ENCODE data around the gene HTR6.
"Not testable (repeated sequence)": the region's sequence is repeated elsewhere in the genome, so short reads cannot be mapped to it uniquely, and the experiment has no call there.

Gene HTR6

DNA sequence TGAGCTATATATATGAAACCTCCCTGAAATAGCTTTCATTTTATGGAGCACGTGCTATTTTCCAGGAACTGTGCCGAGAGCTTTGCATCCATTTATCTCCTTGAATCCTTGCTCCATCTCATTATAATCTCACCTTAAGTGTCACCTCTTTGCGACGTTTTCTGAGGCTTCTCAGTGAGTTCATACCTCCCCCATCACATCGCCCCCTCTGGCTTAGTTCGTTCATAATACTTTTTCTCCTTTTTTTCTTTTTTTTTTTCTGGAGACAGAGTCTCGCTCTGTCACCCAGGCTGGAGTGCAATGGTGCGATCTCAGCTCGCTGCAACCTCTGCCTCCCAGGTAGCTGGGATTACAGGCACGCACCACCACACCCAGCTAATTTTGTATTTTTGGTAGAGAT is 25.4 kb upstream of the HTR6 start:
- not testable (repeated sequence) for DNase-seq (ENCODE audit: low read depth in 2 of 2)

DNA sequence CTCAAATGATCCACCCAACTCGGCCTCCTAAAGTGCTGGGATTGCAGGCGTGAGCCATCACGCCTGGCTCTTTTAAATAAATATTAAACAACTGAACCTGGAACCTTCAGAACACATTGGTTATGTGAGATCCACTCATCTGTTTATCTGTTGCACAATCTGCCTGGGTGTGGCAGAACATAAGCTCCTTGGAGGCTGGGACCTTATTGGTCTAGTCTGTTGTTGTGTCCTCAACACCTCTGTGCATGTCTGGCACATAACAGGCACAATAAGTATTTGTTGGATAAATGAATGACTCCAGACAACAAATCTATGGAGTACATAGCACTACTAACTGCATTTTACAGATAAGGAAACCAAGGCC is 24.7 kb upstream of the HTR6 start:
- DNase-seq (ENCODE audit: low read depth in 2 of 2), result no peak

DNA sequence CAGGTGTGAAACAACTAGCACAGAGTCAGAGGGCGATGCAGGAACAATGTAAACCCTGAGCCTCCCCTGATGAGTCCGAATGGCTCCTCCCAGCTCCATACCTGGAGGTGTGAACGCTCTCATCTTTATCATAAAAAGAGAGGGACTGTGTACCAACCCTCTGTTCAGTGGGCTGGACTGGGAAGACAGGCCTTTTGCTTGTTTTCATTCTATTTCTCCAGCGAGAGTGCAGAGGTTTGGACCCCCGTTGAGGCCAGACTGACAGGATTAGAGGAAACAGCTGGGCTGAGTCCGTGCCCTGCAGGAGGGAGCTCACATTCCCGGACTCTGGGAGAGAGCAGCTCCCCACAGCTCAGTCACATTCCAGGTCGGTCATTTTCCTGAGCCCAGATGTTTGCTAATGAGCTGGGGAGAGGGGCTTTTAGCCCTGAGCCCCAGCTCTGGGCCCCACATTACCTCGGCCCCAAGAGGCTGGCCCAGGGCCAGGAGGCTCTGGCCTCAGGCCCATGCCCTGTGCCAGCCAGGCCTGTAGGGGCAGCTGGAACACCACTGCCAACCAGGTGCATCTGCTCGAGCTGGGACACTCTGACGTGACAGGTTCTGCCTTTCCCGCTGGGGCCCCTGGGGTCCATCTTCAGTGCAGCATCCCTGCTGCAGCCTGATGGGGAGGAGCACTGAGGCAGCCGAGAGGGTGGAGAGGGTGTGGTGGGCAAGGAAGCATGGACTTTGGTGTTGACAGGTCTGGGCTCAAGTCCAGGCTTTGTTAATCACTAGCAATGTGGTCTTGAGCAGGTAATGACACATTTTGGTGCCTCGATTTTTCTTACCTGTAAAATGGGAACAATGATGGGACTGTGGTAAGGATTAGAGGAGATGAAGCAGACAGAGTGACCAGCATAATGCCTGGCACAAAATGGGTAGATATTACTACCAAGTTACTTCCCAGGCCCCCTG is 24.0 kb upstream of the HTR6 start:
- DNase-seq (ENCODE audit: low read depth in 2 of 2), result no peak

DNA sequence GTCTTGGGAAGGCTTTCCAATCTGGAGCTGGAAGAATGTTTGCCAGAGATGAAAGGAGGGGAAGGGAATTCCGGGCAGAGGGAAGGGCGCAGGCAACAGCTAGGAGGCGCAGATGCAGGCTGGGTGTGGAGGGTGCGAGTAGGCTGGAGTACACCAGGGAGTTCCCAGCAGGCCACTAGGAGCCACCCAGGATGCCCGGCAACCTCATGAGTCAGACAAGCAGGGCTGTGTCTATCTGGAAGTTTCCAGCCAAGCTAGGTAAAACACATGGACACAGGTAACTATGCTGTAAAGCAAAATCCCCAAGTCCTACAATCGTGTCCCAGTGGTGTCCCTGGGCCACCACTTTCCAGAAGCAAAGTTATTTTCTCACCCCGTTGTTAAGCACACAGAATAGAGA is 21.6 kb upstream of the HTR6 start:
- DNase-seq (ENCODE audit: low read depth in 2 of 2), result no peak

- DNase-seq (ENCODE audit: low read depth in 2 of 2), result peak; percentile 66 to 67
These were observed 20.9 kb upstream of the HTR6 start, which contains the start of gene NBL1 for GRCh38 chr1:19643602-19644394. Gene NBL1 (plus strand): TSS chr1:19644311. CDS start chr1:19655031, 10,720 bp downstream.

GRCh38 chr1:19644395-19644680 is 20.3 kb upstream of the HTR6 start:
- DNase-seq (ENCODE audit: low read depth in 2 of 2), result no peak

DNA sequence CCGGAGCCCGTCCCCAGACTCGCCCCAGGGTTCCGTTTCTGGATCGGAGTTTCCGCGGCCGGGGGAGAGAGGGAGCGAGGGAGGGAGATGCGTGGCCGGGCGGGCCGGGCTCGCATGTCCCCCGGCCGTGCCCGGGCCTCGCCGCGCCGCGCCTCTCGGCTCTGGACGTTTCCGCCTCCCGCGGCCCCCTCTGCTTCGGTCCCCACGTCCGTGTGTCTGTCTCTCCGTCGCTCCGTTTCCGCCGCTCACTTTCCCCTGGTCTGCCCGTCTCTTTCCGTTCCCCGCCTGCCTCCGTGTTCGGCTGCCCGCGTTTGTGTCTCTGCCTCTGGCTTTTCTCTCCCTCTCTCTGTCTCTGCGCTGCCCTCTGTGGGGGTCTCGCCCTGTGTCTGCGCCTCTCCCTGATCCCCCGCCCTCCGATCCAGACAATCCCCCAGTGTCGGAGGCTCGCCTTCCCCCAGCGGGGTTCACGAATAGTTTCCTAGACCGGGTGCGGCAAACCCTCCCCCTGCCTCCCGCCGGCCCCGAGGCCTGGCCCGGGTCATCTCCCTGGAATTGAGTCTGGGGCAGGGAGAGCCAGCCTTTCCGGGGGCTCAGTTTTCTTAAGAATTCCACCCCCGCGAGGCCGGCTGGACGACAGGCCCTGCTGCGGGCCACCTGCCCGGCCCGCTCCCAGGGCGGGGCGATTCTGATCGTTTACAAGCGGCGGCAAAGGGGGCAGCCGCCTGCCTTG is 19.8 kb upstream of the HTR6 start:
- peak in 1 of 2 donors; percentile 36 for DNase-seq (ENCODE audit: low read depth in 2 of 2)

DNA sequence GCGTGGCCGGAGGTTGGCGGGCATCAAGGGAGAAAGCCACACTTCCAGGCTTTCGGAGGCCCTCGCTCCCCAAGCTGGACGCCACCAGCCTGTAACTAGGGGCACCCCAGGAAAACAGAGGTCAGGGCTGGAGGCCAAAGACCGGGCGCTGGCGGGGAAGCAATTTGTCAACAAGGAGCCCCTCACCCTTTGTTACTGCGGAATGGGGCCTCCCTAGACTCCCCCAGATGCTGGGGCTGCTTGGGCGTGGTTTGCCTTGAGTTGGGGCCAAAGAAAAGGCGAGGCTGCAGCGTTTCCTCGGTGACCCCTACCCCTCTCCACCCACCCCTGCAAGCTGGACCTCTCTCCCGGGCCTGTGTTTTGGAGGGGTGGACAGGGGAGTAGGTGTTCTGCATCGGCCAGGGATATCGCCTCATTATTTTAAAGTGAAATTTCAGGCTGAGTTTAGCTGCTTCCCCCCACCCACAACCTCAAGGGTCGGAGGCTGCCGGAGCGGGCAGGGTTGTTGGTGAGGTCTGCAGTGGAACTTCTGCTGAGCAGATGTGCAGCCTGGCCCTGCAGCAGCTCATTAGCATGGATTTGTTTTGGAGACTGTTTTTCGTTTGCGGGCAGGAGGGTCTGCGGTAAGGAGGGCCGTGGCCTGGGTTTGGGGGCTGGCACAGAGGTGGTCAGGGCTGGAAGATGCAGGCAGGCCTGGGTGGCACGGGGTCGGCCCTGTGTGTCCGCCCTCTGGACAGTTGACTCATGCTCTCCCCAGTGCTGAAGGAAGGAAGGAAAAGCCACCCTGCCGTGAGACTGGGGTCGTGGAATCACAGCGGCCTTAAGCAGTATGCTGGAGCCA is 19.0 kb upstream of the HTR6 start:
- DNase-seq (ENCODE audit: low read depth in 2 of 2), result no peak

DNA sequence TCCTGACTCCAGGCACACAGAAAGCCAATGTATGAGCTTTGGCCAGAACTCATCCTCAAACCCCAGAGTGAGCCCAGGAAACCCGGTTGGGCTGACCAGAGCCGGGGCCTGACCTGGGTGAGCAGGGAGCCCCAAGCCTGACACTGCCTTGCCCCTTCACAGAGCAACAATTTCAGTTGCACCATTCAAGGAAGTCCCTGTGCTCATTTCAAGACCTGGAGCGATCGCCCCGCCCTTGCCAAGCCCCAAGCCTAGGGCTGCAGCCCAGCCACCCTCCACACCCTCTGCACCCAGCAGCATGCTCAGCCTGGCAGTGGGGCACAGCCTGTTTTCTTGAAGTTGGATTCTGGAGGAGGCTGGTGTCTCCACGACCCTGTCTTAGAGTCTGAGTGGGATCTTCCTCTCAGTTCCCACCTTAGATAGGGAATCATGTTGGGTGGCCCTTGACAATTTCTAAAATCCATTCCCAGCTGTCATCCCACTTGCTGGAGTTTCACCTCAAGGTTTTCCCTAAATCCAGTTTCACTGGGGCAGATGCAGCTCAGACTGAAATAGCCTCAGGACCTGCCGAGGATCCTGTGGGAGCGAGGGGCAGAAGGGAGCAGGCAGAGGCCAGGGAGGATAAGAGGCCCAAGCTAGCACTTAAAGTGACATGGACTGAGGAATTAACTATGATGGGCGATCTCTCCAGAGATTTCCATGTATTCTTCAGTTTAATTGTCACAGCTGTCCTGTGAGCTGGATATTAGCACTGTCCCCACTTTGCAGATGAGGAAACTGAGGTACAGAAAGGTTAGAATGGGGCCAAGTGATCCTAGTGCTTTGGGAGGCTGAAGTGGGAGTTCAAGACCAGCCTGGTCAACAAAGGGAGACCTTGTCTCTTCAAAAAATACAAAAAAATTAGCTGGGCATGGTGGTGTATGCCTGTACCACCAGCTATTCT is 18.0 kb upstream of the HTR6 start:
- DNase-seq (ENCODE audit: low read depth in 2 of 2), result no peak

- DNase-seq (ENCODE audit: low read depth in 2 of 2), result no peak
These were observed 17.0 kb upstream of the HTR6 start for GRCh38 chr1:19647643-19648042.

- DNase-seq (ENCODE audit: low read depth in 2 of 2), result no peak
These were observed 16.4 kb upstream of the HTR6 start for GRCh38 chr1:19648239-19648638.

DNA sequence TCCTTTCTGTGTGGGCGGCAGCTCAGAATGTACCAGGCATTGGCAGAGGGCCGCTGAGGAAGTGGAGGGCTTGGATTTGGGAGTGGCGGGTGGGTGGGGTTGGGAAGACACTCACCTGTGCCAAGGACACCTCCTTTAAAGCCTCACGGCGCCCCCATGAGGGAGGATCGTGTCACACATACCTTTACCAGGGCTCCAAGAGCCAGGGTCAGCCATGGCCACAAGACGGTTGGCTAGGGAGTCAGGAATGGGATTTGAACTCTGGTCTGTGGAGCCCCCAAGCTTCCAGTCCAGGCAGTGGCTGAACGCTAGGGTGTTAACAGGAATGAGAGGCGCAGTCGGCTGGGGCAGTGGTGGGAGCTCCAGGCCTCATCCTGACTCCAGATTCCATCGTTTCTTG is 16.0 kb upstream of the HTR6 start:
- no peak for DNase-seq (ENCODE audit: low read depth in 2 of 2)

DNA sequence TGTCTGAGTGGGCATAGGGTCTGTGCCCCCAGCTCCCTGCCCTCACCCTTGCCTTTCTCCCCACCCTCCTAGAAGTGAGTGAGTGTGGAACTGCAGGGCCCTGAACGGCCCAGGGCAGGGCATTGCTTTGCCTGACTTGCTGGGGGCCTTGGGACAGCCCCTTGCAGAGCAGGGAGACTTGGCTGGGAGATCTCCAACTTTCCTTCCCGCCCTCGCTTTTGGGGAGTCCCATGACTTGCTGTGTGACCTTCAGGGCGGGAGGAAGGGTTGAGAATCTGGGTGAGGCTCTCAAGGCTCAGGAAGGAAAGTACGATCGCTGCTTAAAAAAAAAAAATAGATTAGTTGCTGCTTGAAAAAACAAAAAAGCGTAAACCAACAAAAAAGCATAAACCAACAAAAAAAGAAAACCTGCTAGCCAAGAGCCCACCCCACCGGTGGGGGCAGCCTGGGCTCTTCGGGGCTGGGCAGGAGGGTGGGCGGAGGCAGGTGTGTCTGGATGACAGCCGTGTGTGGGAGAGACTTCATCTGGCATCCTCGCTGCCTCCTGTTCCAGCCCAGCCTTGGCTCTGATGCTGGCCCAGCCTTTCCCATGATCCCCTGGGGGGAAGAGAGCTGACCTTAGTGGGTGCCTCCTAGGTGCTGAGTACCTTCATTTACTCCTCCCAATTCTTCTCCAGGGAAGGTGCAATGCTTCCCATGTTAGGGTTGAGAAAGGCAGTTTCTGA is 14.1 kb upstream of the HTR6 start:
- no peak for DNase-seq (ENCODE audit: low read depth in 2 of 2)

- DNase-seq (ENCODE audit: low read depth in 2 of 2), result no peak
These were observed 13.4 kb upstream of the HTR6 start for GRCh38 chr1:19651141-19651737.

DNA sequence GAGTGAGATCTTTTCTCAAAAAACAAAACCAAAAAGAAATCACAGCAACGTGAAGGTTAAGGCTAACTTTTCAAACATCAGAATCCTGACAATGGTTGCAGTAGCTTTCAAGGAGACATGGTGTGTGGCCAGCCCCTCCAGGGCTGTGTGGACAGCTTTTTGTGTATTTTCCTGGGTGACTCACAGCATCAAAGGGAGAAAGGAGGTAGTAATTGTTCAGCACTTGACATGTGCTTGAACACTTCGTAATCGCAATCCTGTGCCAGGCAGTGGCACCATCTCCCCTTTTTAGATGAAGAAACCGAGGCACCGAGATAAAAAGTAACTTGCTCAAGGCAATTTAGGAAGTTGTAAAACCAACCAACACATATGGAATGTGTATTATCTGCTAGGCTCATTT is 10.3 kb upstream of the HTR6 start:
- DNase-seq (ENCODE audit: low read depth in 2 of 2), result no peak

GRCh38 chr1:19654886-19655717 is 9.6 kb upstream of the HTR6 start:
- no peak for DNase-seq (ENCODE audit: low read depth in 2 of 2)

DNA sequence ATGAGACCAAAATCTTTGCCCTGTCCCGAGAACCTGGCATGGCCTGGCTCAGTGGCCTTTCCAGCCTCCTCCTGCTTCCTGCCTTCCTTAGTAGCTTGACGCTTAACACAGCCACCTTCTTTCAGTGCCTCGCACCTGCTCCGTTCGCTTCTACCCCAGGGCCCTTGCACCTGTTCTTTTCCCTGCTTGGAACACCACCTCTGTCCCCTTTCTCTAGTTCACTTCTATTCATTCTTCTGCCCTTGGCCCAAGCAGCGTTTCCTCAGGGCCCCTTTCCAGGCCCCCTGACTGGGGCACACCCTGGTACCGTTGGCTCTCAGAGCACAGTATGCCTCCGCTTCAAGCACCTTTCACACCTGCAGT is 9.0 kb upstream of the HTR6 start:
- DNase-seq (ENCODE audit: low read depth in 2 of 2), result no peak

DNA sequence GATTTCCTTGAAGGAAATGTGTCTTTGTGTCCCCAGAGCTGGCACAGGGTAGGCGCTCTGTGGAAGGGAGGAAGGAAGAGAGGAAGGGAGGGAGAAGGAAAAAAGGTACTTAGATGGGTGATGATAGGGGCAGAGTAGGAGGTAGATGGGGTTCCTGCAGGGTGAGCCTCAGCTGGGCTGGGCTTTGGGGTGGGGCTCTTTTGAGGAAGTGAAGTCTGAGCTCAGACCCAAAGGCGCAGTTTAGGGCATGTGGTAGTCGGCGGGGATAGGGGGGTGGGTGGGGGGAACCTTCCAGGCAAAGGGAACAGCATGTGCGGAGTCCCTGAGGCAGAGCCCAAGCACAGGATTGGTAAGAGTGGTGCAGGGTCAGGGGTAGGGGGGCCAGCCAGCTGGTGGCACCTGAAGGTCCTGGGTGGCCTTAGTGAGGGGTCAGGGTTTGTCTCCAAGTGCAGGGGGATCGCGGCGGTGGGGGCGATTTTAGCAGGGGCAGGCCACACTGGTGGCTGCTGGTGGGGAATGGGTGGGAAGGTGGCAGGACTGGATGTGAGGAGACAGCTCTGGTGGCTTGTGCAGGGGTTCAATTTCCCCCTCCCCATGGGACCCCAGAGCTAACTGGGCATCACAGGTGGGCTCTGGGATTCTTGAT is 8.4 kb upstream of the HTR6 start:
- DNase-seq (ENCODE audit: low read depth in 2 of 2), result no peak

Data from stimulated activated CD4-positive, alpha-beta T cell treated with anti-CD3 and anti-CD28 coated beads, Interleukin-1b, Interleukin-23, amount 100 ng/mL, for 4 hours (primary cell).